GM13977 (cell line): Measurements from ENCODE around the gene AKR7A3.

Experiments
- DNase-seq: peaks from one replicate; pipeline ENCODE4 v3.0.0; 2012; ENCODE audit warnings: low spot score
- in situ Hi-C: fragments of 300-500 bp; cut with MboI; formaldehyde crosslinking; loops from one replicate; pipeline ENCODE4 v1.12.0; 2022; ENCODE audit warnings: low sequenced_read_pairs, low pct_unique_long_range_greater_than_20kb, mixed read lengths, inconsistent platforms; ENCODE audit not compliant: unreplicated experiment
- TF ChIP-seq, protein P1 (sequence below): IDR thresholded peaks from 2 replicates; pipeline ENCODE4 v1.5.1; 2012; ENCODE audit warnings: mild to moderate bottlenecking, control low read depth; ENCODE audit not compliant: insufficient read depth; ENCODE audit errors: extremely low read depth, missing control alignments

AKR7A3 gene

DNA sequence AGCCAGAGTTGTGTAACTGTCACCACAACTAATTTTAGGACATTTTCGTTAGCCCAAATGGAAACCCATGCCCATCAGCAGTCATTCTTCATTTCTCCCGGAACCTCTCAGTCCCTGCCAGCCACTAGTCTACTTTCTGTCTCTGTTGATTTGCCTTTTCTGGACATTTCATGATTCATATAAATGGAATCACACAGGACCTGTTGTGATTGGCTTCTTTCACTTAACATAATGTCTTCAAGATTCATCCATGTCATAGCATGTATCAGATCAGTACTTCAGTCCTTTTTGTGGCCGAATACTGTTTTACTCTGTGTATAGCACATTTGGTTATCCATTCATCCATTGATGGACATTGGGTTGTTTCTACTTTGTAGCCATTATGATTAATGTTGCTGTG is 30.6 kb upstream of the AKR7A3 start:
- TF ChIP-seq, protein P1, sequence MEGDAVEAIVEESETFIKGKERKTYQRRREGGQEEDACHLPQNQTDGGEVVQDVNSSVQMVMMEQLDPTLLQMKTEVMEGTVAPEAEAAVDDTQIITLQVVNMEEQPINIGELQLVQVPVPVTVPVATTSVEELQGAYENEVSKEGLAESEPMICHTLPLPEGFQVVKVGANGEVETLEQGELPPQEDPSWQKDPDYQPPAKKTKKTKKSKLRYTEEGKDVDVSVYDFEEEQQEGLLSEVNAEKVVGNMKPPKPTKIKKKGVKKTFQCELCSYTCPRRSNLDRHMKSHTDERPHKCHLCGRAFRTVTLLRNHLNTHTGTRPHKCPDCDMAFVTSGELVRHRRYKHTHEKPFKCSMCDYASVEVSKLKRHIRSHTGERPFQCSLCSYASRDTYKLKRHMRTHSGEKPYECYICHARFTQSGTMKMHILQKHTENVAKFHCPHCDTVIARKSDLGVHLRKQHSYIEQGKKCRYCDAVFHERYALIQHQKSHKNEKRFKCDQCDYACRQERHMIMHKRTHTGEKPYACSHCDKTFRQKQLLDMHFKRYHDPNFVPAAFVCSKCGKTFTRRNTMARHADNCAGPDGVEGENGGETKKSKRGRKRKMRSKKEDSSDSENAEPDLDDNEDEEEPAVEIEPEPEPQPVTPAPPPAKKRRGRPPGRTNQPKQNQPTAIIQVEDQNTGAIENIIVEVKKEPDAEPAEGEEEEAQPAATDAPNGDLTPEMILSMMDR, result no peak
- in situ Hi-C loops, result no loop called here
- DNase-seq, result no peak

DNA sequence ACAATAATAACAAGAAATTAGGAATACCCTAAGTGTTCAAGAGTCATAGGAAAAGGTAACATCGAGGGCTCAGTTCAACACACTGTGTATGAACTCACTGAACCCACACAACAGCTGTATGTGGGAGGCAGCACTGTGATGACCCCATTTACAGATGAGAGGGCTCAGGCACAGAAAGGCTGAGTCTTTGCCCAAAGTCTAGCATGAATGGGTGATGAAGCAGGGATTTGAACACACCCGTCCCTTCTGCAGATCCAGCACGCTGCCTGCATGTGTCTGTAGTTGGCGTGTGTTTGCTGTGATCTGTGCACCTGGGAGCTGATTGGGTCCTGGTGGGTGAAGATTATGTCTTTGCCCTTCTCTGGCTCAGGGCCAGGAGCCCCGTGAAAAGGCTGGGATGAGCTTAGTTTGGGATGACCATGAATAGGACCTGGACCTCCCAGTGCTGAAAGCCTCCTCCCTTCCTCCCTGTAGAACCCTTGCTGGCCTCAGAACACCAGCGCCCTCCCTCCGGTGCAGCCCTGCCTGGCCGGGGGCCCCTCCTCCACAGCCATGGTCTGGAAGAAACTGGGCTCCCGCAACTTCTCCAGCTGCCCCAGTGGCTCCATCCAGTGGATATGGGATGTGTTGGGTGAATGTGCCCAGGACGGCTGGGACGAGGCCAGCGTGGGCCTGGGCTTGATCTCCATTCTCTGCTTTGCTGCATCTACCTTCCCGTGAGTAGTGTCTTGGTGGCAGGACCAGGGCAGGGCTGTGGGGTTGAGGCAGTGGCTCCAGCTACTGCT is 28.7 kb upstream of the AKR7A3 start:
- TF ChIP-seq, protein P1, result no peak
- in situ Hi-C loops, result no loop called here
- DNase-seq, result no peak

DNA sequence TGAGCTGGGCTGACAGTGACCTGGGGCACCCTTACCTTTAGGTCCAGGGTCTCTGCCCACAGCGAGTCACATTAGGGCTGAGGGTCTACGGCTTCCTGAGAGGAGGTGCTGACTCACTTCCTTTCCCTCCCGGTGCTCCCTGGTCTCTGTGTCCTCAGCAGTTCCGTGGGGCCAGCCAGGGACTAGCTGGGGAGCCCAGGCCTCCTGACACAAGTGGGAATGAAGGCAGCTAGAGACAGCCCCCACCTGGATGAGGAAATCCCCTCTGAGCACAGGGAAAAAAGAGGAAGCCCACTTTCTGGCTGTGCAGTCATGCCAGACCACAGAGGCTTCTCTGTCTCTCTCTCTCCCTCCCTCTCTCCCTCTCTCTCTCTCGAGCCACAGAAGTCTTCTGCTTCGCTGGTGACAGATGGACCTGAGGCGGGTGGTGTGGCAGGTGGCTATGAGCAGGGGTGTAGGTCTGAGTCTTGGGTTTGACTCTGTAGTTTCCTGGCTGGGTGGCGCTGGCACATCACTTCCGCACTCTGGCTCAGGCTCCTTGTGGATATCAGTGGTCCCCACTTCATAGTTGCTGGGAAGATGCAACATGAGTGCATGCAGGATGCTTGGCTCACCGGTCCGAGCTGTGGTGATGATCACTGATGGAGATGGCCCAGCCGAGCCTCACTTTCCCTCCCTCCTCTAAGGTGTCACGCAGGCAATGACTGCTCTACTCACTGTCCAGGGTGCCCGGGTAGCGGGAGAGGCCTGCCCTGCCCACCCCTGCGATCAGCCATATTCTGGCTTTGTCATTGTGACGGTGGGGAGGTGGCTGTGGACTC is 27.0 kb upstream of the AKR7A3 start:
- in situ Hi-C loops, result no loop called here
- peak; percentile 72 for DNase-seq
- TF ChIP-seq, protein P1, result no peak

DNA sequence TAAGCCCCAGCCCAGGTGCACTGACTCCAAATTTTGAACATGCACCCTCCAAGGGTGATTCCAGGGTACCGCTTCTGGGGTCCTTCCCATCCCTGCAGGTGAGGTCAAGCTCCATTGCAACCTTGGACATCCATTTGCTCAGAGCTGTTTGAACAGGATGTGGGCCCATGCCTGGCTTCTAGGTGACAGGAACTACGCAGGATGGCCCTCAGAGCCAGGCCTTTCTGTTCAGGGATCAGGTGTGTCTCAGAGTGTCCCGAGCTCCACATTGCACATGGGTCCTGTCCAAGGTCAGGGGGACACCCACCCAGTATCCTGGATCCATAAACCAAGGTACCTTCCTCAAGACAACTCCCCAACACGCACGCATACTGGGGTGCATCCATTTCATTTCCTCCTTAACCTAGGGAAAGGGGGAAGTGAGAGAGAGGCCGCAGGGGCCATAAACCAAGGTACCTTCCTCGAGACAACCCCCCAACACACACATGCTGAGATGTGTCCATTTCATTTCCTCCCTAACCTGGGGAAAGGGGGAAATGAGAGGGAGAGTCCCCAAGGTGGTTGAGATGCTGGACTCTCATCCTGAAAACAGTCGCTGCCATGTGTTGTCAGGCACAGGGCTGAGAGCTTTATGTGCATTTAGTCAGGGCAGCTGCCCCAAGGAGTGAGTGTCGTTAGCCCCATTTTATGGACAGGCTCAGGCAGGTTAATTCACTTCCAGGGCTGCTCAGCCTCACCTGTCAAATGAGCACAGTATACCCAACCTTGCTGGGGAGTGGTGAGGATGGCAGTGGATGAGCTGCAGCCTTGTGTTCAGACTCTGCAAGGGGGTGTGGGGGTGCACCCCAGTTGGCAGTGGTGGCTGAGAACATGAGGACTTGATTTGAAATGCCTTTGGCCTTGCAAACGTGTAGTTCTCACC is 25.7 kb upstream of the AKR7A3 start:
- in situ Hi-C loops, result no loop called here
- TF ChIP-seq, protein P1, result no peak
- DNase-seq, result no peak

DNA sequence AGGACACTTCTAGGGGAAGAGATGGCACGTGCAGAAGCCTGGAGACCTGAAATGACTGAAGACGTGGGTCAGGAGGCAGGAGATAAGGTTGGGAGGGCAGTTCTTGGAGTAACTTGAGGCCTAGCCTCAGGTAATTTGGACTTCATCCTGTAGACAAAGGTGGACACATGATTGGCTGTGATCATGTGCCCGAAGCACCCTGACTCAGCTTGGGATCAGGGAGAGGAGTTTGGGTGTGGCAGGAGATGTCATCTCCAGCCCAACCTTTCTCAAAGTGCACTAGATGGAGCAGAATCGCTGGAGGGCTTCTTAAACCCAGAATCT is 25.0 kb upstream of the AKR7A3 start:
- in situ Hi-C loops, result no loop called here
- TF ChIP-seq, protein P1, result no peak
- no peak for DNase-seq
